ENCODE measurements around the gene NAP1L5.

The NAP1L5 gene

DNA sequence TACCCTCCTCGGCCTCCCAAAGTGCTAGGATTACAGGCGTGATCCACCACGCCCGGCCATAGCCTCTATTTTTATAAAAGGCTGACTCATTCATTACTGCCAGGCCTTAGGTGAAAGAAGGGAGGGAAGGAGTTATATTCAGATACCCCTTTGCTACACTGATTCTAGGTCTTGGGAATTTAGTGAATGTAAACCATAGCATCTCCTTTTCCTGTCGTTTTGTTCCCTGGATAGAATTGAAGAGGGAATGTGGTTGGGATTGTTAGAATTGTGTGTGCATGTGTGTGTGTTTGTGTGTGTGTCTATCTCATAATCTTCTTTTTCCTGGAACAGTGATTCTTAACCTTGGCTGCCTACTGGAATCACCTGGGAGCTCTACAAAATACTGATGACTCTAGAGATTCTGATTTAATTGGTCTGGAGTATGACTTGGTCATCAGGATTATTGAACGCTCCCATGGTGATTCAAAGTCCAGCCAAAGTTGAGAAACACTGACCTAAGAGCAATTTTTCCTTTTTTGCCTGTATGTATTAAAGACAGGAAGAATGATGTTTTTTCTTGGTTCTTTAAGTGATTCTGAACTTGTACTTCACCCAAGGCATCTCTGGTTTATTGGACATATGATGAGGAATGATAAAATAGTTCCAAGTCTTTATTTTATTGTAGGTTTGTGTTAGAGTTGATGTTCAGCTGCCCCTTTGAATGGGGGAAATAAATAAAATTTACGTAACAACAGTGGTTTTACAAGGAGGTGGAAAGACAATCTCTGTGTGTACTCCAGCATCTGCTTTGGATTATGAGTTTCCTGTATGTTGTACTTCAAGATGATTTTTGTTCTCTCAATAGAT, 37.0 kb downstream of the NAP1L5 start:
- no peak for DNase-seq (ENCODE audit: low spot score)

DNA sequence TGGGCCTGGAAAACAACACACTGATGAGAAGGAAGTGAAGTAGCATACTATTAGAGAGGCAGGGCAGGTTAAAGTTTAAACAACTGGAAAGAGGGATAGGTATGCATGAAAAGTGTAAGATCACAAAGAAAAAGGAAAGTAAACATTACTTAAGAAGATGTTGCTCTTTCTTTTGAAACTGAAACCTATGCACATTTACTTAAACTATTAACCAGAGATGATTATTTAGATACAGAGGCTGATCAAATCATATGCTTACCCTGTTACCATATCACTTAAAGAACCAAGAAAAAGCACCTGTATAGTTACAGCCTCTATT, 37.8 kb downstream of the NAP1L5 start:
- no peak for DNase-seq (ENCODE audit: low spot score)

DNA sequence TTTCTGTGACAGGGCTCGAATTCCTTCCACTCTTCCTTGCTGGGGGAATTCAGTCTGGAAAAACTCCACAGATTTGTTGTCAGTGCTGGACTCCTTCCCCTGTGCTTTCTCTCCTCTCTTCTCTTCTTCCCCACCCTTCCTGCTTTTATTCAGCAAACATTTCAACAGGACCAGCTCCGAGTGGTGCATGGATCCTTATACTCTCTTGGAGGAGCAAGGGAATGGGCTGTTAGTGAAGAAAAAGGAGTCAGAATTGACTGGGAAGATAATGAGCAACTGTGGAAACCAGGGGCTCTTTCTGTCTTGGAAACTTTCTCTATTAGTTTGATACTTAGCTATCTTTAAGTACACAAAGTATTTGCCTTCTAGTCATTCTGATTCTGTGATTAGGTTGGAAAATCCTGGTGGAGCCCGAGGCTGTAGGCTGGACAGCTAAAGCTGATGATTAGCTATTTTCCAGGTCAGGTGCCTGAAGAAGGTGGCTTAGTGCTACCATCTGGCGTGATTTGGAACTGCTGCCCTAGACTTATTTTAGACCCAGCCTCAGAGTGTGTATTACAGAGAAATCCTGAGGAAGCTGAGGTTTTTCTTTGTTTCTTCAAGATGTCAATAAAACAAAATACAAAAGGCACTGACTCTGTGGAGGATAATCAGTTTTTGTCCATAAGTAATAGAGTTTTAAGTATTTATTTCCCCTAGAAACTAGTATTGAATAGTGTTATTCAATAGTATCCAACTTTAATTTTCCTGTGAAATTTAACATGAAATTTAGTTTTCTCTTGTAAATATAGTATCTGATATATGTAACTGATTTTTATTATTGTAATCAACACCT, 38.4 kb downstream of the NAP1L5 start:
- no peak for DNase-seq (ENCODE audit: low spot score)

DNA sequence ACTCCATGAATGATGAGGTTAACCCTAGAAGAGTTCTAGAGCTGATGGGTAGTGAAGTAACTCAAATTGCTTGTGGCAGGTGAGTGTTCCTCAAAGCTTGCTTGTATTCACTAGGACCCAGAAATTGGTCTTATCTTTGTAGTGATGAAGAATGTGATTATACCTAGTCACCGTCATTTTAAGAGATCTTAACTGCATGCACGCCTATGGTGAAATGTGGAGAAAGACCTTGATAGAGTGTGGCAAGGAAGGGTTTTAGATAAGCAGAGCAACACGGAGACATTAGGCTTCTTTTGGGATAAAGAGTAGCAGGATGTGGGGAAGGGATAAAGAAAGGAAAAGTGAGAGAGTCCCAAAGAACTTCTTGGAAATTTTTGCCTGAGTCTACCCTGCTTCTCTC, 42.4 kb downstream of the NAP1L5 start:
- DNase-seq (ENCODE audit: low spot score), result no peak

DNA sequence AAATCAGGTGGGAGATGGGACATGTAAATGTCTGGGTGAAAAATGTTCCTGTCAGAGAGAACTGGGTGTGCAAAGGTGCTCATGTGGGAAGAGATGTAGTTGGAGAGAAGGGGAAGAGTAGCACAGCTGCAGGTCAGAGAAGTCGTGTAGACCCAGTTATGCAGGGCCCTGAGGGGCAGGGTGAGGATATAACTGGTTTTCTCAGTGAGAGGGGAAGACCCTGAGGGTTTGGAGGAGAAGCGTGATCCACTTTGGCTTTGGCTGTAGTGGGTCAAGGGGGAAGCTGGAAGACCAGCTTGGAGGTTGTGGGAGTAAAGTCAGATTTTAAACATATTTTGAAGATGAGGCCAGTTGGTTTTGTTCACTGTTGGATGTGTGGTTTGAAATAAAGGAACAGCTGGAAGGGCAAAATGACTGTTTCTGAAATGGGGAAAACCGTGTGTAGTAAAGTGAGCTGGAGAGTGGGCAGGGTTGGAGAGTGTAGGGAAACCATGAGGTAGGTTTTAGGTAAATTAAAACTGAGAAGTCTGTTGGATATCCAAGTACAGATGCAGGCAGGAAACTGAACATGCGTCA, 44.2 kb downstream of the NAP1L5 start:
- no peak for DNase-seq (ENCODE audit: low spot score)

DNA sequence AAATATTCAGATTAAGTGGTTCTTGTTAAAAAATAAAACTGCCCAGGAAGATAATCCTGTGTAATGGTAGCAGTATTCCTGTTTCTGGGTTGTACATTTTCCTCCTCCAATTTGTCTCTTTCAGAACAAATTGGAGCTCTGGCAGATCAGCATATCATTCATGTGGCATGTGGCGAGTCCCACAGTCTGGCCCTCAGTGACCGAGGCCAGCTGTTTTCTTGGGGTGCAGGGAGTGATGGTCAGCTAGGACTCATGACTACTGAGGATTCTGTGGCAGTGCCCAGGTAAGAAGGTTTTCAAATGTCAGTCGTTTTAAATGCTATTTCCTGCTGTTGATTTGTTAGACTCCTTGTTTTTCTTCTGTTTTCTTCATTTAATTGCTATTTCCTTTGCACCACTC, 47.9 kb downstream of the NAP1L5 start:
- no peak for DNase-seq (ENCODE audit: low spot score)

DNA sequence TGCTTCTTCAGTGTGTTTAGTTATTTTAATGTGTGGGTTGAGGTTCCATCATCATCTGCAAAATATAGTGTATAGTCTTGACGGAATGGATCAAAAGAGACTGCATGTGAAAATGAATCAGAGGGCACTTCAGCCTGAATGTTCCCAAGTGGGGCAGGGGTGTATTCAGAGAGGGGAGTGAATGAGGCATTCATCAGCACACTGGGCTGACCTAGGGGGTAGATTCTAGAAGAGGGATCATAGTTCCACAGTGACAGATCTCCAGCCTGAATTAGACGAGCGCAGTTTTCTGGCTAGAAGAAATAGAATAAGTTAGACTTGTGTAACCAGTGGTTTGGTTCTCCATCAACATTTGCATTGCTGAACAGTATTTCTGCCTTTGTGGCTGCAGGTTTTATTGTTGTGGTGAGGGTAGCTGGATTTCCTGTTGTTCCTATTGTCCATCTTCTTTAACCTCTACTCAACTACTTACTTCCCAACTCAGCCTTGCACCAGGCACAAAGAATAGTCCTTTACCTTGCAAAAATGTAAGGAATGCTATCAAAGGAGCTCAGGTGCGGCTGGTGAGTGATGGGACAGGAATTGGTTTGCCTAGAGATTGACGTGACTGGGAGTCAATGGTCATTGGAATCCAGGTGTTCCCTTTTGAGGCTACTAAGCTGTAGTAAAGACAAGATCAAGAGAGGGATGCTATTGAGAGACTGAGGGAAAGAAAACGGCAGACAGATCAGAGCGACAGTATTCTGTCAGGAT, 50.9 kb downstream of the NAP1L5 start:
- no peak for DNase-seq (ENCODE audit: low spot score)

DNA sequence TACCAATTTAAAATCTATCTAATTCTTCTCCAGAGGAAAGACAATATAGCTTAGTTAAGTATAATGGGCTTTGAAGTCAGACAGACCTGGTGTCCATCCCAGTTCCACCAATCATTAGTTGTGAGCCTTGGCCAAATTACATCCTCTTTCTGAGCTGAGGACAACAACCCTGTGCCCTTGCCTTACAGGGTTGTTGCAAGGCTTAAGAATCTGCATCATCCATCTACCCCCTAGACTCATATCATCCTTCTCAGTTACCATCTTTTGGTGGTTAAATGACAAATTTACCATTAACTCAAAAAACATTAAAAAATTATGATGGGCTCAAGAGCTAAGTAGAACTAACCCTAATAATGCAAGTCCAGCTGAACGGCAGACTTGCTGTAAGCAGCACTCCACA, 51.6 kb downstream of the NAP1L5 start:
- no peak for DNase-seq (ENCODE audit: low spot score)
